ENCODE data around the gene MCAT. TPM values are rescaled to one million over a fixed set of nuclear protein-coding genes. Genes with fewer than 3 reads are reported as not detected.
"Not testable (repeated sequence)": the region's sequence is repeated elsewhere in the genome, so short reads cannot be mapped to it uniquely, and the experiment has no call there.

The MCAT gene
- total RNA-seq, 1 donor from 2014 or later: 12.7 TPM

DNA sequence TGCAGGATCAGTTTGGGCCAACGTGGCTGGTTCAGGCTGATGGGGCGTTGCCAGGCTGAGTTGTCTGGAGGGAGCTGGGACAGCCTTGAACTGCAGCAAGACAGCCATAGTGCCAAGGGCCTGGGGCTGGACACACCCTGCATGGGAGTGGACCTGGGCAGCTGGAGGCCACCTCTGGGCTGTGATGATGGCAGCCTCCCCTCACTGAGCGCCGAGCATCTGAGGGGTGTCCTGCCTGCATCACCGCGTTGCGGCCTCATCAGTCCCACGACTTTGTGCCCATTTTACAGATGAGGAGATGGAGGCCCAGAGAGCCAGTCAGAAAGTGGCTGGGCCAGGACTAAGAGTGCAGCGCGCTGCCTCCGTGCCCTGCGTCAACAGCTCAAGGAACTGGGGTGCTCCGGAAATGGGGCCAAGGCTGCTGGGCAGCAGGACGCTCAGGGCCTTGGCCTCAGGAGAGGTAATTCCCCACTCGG, 7.6 kb upstream of the MCAT start:
- TF ChIP-seq, protein P1, sequence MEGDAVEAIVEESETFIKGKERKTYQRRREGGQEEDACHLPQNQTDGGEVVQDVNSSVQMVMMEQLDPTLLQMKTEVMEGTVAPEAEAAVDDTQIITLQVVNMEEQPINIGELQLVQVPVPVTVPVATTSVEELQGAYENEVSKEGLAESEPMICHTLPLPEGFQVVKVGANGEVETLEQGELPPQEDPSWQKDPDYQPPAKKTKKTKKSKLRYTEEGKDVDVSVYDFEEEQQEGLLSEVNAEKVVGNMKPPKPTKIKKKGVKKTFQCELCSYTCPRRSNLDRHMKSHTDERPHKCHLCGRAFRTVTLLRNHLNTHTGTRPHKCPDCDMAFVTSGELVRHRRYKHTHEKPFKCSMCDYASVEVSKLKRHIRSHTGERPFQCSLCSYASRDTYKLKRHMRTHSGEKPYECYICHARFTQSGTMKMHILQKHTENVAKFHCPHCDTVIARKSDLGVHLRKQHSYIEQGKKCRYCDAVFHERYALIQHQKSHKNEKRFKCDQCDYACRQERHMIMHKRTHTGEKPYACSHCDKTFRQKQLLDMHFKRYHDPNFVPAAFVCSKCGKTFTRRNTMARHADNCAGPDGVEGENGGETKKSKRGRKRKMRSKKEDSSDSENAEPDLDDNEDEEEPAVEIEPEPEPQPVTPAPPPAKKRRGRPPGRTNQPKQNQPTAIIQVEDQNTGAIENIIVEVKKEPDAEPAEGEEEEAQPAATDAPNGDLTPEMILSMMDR (IDR thresholded peaks at IDR 0.05; ENCODE audit: partially characterized antibody, unreplicated experiment): no peak
- H3K36me3 Mint-ChIP-seq (ENCODE audit: unreplicated experiment): no peaks in the 10 kb centered on the region

DNA sequence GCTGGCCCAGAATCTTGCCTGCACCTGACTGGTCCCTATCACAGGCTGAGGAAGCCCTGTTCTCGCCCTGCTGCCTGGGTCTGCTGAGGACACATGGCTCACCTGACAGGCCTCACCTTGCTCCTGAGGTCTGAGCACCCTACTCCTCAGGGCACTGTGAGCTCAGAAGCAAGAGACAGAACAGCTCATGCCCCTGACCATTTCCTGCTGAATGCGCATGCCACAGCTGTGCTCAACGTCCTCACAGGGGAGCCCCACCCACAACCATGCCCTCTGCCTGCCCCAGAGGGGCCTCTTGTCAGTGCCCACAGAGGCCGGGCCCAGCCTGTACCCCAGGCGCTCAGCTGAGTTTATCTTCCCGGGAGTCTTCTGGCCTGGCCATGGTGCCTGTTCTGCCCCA, 5.4 kb upstream of the MCAT start:
- H3K27me3 Mint-ChIP-seq (ENCODE audit: unreplicated experiment): peaks cover 3% of the 10 kb centered on the region
- H3K4me3 Mint-ChIP-seq (ENCODE audit: unreplicated experiment): no peak overlapping the region
- no peaks in the 10 kb centered on the region for H3K36me3 Mint-ChIP-seq (ENCODE audit: unreplicated experiment)
- peaks cover 2% of the 10 kb centered on the region for H3K4me1 Mint-ChIP-seq (ENCODE audit: low read depth, unreplicated experiment)
- H3K9me3 Mint-ChIP-seq (ENCODE audit: unreplicated experiment): peaks cover 2% of the 10 kb centered on the region
- DNase-seq: no peak
- no peak overlapping the region for H3K27ac Mint-ChIP-seq (ENCODE audit: unreplicated experiment)
- TF ChIP-seq, protein P1 (IDR thresholded peaks at IDR 0.05; ENCODE audit: partially characterized antibody, unreplicated experiment): no peak

More for the DNA sequence above, 7.6 kb upstream of the MCAT start:
- peak overlapping the region; percentile 70 for H3K4me3 Mint-ChIP-seq (ENCODE audit: unreplicated experiment)
- H3K27me3 Mint-ChIP-seq (ENCODE audit: unreplicated experiment): peaks cover 3% of the 10 kb centered on the region
- H3K4me1 Mint-ChIP-seq (ENCODE audit: low read depth, unreplicated experiment): peaks cover 1% of the 10 kb centered on the region
- H3K9me3 Mint-ChIP-seq (ENCODE audit: unreplicated experiment): peaks cover 2% of the 10 kb centered on the region
- no peak for DNase-seq
- no peak overlapping the region for H3K27ac Mint-ChIP-seq (ENCODE audit: unreplicated experiment)

DNA sequence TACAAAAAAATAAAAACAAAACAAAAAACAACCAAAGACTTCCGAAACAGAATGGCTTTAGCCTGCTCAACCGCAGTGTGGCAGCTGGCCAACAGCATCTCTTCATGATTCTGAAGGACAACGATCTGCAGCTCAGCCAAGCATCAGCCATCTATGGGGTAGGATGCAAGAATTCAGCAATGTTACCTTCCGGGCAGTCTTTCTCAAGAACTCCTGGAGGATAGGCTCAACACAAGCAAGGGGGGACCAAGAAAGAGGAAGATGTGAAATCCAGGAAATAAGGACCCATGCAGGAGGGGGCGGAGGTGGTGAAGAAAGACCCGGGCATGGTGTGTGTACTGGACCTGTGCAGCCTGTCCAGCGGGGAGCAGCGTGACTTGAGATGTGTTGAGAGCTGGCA, 4.6 kb upstream of the MCAT start:
- Mint-ChIP-seq H3K9me3 (ENCODE audit: unreplicated experiment) (peaks cover 3% of the 10 kb centered on the region), H3K4me3 (ENCODE audit: unreplicated experiment) (no peak overlapping the region), H3K27me3 (ENCODE audit: unreplicated experiment) (peaks cover 3% of the 10 kb centered on the region), H3K4me1 (ENCODE audit: low read depth, unreplicated experiment) (peaks cover 1% of the 10 kb centered on the region), H3K27ac (ENCODE audit: unreplicated experiment) (no peak overlapping the region), H3K36me3 (ENCODE audit: unreplicated experiment) (no peaks in the 10 kb centered on the region)
- DNase-seq: no peak
- TF ChIP-seq, protein P1 (IDR thresholded peaks at IDR 0.05; ENCODE audit: partially characterized antibody, unreplicated experiment): no peak

- not testable (repeated sequence) for DNase-seq; H3K27ac Mint-ChIP-seq (ENCODE audit: unreplicated experiment); H3K27me3 Mint-ChIP-seq (ENCODE audit: unreplicated experiment); H3K4me1 Mint-ChIP-seq (ENCODE audit: low read depth, unreplicated experiment); H3K36me3 Mint-ChIP-seq (ENCODE audit: unreplicated experiment); H3K9me3 Mint-ChIP-seq (ENCODE audit: unreplicated experiment); H3K4me3 Mint-ChIP-seq (ENCODE audit: unreplicated experiment)
Measured at GRCh38 chr22:43146332-43146731, 3.1 kb upstream of the MCAT start.

DNA sequence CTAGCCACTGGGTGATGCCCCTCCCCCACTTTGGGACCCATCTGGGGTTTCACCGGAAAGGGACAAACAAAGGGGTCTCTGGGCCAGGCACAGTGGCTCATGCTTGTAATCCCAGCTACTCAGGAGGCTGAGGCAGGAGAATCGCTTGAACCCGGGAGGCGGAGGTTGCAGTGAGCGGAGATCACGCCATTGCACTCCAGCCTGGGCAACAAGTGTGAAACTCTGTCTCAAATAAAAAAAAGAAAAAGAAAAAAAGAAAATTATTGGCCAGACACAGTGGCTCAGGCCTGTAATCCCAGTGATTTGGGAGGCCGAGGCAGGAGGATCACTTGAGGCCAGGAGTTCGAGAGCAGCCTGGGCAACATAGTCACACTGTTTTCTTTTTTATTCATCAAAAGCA, 2.2 kb upstream of the MCAT start:
- H3K27ac Mint-ChIP-seq (ENCODE audit: unreplicated experiment); DNase-seq; H3K36me3 Mint-ChIP-seq (ENCODE audit: unreplicated experiment); H3K27me3 Mint-ChIP-seq (ENCODE audit: unreplicated experiment); H3K4me3 Mint-ChIP-seq (ENCODE audit: unreplicated experiment); H3K9me3 Mint-ChIP-seq (ENCODE audit: unreplicated experiment); H3K4me1 Mint-ChIP-seq (ENCODE audit: low read depth, unreplicated experiment): not testable (repeated sequence)

GRCh38 chr22:43144949-43145348, 1.8 kb upstream of the MCAT start:
- no peaks in the 10 kb centered on the region for H3K27me3 Mint-ChIP-seq (ENCODE audit: unreplicated experiment)
- no peak overlapping the region for H3K4me3 Mint-ChIP-seq (ENCODE audit: unreplicated experiment)
- H3K27ac Mint-ChIP-seq (ENCODE audit: unreplicated experiment): no peak overlapping the region
- H3K9me3 Mint-ChIP-seq (ENCODE audit: unreplicated experiment): peaks cover 3% of the 10 kb centered on the region
- H3K36me3 Mint-ChIP-seq (ENCODE audit: unreplicated experiment): no peaks in the 10 kb centered on the region
- peaks cover 1% of the 10 kb centered on the region for H3K4me1 Mint-ChIP-seq (ENCODE audit: low read depth, unreplicated experiment)
- TF ChIP-seq, protein P1 (IDR thresholded peaks at IDR 0.05; ENCODE audit: partially characterized antibody, unreplicated experiment): no peak
- DNase-seq: no peak
